ENCODE measurements around the gene TRABD2B. TPM values are rescaled to one million over a fixed set of nuclear protein-coding genes. Genes with fewer than 3 reads are reported as not detected.

Gene TRABD2B
- total RNA-seq, 1 donor from 2014 or later = 0.64 TPM

- peak; percentile 44 for ATAC-seq
Observed at GRCh38 chr1:47821760-47822159, 175.4 kb downstream of the TRABD2B start.

GRCh38 chr1:47819574-47819888 is 177.7 kb downstream of the TRABD2B start:
- no peak for ATAC-seq

- no peak for ATAC-seq
Observed at GRCh38 chr1:47818682-47819573, 178.3 kb downstream of the TRABD2B start.

- no peak for ATAC-seq
Observed at GRCh38 chr1:47817861-47818260, 179.3 kb downstream of the TRABD2B start.

GRCh38 chr1:47816325-47817071 is 180.7 kb downstream of the TRABD2B start:
- ATAC-seq = no peak

- no peak for ATAC-seq
Observed at GRCh38 chr1:47814612-47815395, 182.4 kb downstream of the TRABD2B start.

GRCh38 chr1:47813970-47814369 is 183.2 kb downstream of the TRABD2B start:
- ATAC-seq = no peak

GRCh38 chr1:47812904-47813514 is 184.2 kb downstream of the TRABD2B start:
- ATAC-seq = no peak

- ATAC-seq = no peak
Observed at GRCh38 chr1:47810964-47811682, 186.1 kb downstream of the TRABD2B start.

GRCh38 chr1:47809301-47810084 is 187.7 kb downstream of the TRABD2B start:
- ATAC-seq = no peak

GRCh38 chr1:47808612-47809011 is 188.6 kb downstream of the TRABD2B start:
- ATAC-seq = no peak

- no peak for ATAC-seq
Observed at GRCh38 chr1:47805921-47806361, 191.2 kb downstream of the TRABD2B start.

GRCh38 chr1:47805018-47805417 is 192.2 kb downstream of the TRABD2B start:
- ATAC-seq = no peak

- no peak for ATAC-seq
Observed at GRCh38 chr1:47803815-47804501, 193.2 kb downstream of the TRABD2B start.

- ATAC-seq = no peak
Observed at GRCh38 chr1:47797575-47797974, 199.6 kb downstream of the TRABD2B start.

- ATAC-seq = peak; percentile 56
Observed at GRCh38 chr1:47796626-47797025, 200.6 kb downstream of the TRABD2B start.

GRCh38 chr1:47795102-47795501 is 202.1 kb downstream of the TRABD2B start:
- ATAC-seq = no peak

- ATAC-seq = no peak
Observed at GRCh38 chr1:47794530-47794929, 202.7 kb downstream of the TRABD2B start.

- ATAC-seq = no peak
Observed at GRCh38 chr1:47794081-47794480, 203.1 kb downstream of the TRABD2B start.

GRCh38 chr1:47793563-47793962 is 203.6 kb downstream of the TRABD2B start:
- ATAC-seq = no peak

Data from esophagus mucosa (tissue), 1 donor.